ENCODE measurements around the gene COX4I1. TPM values are rescaled to one million over a fixed set of nuclear protein-coding genes. Genes with fewer than 3 reads are reported as not detected.

COX4I1 gene
- 332 TPM for total RNA-seq

- Histone ChIP-seq H3K27me3 (ENCODE audit: control insufficient read depth in 3 of 3, insufficient read depth in 3 of 3, low read length in 3 of 3) (no peaks in the 10 kb centered on the region), H3K4me3 (ENCODE audit: low read length in 3 of 3) (peak within 1 kb of the TSS; percentile 94 to 98 (median 94)), H3K36me3 (ENCODE audit: control insufficient read depth in 3 of 3, insufficient read depth in 3 of 3, low read length in 3 of 3) (peaks cover 45 to 52% (median 47%) of the 10 kb centered on the region in 3 donors), H3K9me3 (ENCODE audit: control insufficient read depth in 3 of 3, low read length in 3 of 3) (no peaks in the 10 kb centered on the region), H3K9ac (ENCODE audit: low read depth in 1 of 3, low read length in 3 of 3) (peak within 1 kb of the TSS; percentile 96 to 97 (median 96)), H3K4me1 (ENCODE audit: control insufficient read depth in 3 of 3, insufficient read depth in 3 of 3, low read length in 3 of 3) (peaks cover 21 to 40% (median 30%) of the 10 kb centered on the region in 3 donors), H3K27ac (ENCODE audit: low read depth, low read length) (peak within 1 kb of the TSS; percentile 88)
Measured at GRCh38 chr16:85799497-85800320, at the start of gene COX4I1, which contains the start of gene EMC8. COX4I1 (plus strand) TSS chr16:85799695; CDS start chr16:85801206, 1,511 bp downstream. EMC8 (minus strand) TSS chr16:85799544; CDS start chr16:85799295, 249 bp downstream.

- Histone ChIP-seq H3K9ac (ENCODE audit: low read depth in 1 of 3, low read length in 3 of 3) (no peak overlapping the region), H3K4me1 (ENCODE audit: control insufficient read depth in 3 of 3, insufficient read depth in 3 of 3, low read length in 3 of 3) (peaks cover 9 to 11% (median 11%) of the 10 kb centered on the region in 3 donors), H3K9me3 (ENCODE audit: control insufficient read depth in 3 of 3, low read length in 3 of 3) (no peaks in the 10 kb centered on the region), H3K27me3 (ENCODE audit: control insufficient read depth in 3 of 3, insufficient read depth in 3 of 3, low read length in 3 of 3) (peaks cover 15 to 34% (median 21%) of the 10 kb centered on the region in 3 donors), H3K27ac (ENCODE audit: low read depth, low read length) (no peak overlapping the region), H3K4me3 (ENCODE audit: low read length in 3 of 3) (peak overlapping the region; percentile 41 to 54 (median 49)), H3K36me3 (ENCODE audit: control insufficient read depth in 3 of 3, insufficient read depth in 3 of 3, low read length in 3 of 3) (no peaks in the 10 kb centered on the region)
Measured at GRCh38 chr16:85749771-85750145, 49.7 kb upstream of the COX4I1 start.

DNA sequence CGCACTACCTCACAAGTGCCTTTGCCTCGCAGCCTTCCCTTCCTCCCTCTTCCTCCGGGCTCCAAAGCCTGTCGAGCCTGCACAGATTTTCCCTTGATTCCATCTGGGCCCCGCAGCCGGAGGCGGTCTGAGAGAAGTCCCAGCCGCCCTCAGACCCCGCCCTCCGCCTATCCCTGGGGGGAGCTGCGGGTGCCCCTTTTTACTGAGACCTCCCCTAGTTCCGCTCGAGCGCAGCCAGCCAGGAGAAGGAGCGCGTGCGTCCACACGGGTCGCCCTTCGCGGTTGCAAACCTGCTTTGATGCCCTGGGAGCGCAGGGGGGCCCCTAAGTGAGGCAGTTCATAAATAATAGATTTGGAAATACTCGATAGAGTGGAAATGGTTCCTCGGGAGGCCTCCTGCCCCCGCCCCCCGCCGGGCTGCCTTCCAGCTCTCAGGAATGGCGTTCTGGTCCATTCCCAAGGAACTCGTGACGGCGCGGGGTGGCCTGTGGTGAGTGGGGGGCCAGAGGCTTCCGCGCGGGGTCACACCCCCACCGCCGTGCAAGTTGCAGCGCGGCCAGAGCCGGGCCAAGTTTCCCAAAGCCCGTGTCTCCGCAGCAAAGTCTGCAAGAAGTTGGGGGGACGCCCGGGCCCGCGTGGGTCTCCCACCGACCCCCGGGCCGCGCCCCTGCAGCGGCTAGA, 49.2 kb upstream of the COX4I1 start:
- Histone ChIP-seq H3K9ac (ENCODE audit: low read depth in 1 of 3, low read length in 3 of 3) (peak overlapping the region in 1 of 3 donors; percentile 50), H3K4me1 (ENCODE audit: control insufficient read depth in 3 of 3, insufficient read depth in 3 of 3, low read length in 3 of 3) (peaks cover 9 to 11% (median 11%) of the 10 kb centered on the region in 3 donors), H3K27ac (ENCODE audit: low read depth, low read length) (no peak overlapping the region), H3K27me3 (ENCODE audit: control insufficient read depth in 3 of 3, insufficient read depth in 3 of 3, low read length in 3 of 3) (peaks cover 15 to 31% (median 21%) of the 10 kb centered on the region in 3 donors), H3K9me3 (ENCODE audit: control insufficient read depth in 3 of 3, low read length in 3 of 3) (no peaks in the 10 kb centered on the region), H3K4me3 (ENCODE audit: low read length in 3 of 3) (peak overlapping the region; percentile 41 to 54 (median 49)), H3K36me3 (ENCODE audit: control insufficient read depth in 3 of 3, insufficient read depth in 3 of 3, low read length in 3 of 3) (no peaks in the 10 kb centered on the region)

- no peaks in the 10 kb centered on the region for H3K36me3 ChIP-seq (ENCODE audit: control insufficient read depth in 3 of 3, insufficient read depth in 3 of 3, low read length in 3 of 3)
Measured at GRCh38 chr16:85750827-85751697, 48.4 kb upstream of the COX4I1 start, which contains the start of gene C16orf74. C16orf74 (minus strand) TSS chr16:85751096; CDS start chr16:85735217, 15,879 bp downstream.

GRCh38 chr16:85751698-85752501, 47.6 kb upstream of the COX4I1 start:
- H3K9ac ChIP-seq (ENCODE audit: low read depth in 1 of 3, low read length in 3 of 3), result no peak overlapping the region
- H3K4me1 ChIP-seq (ENCODE audit: control insufficient read depth in 3 of 3, insufficient read depth in 3 of 3, low read length in 3 of 3), result peaks cover 9 to 11% (median 11%) of the 10 kb centered on the region in 3 donors
- H3K27me3 ChIP-seq (ENCODE audit: control insufficient read depth in 3 of 3, insufficient read depth in 3 of 3, low read length in 3 of 3), result peaks cover 15 to 28% (median 21%) of the 10 kb centered on the region in 3 donors
- no peaks in the 10 kb centered on the region for H3K36me3 ChIP-seq (ENCODE audit: control insufficient read depth in 3 of 3, insufficient read depth in 3 of 3, low read length in 3 of 3)
- no peak overlapping the region for H3K27ac ChIP-seq (ENCODE audit: low read depth, low read length)
- H3K4me3 ChIP-seq (ENCODE audit: low read length in 3 of 3), result no peak overlapping the region
- no peaks in the 10 kb centered on the region for H3K9me3 ChIP-seq (ENCODE audit: control insufficient read depth in 3 of 3, low read length in 3 of 3)

More at GRCh38 chr16:85750827-85751697, 48.4 kb upstream of the COX4I1 start, which contains the start of gene C16orf74:
- H3K4me1 ChIP-seq (ENCODE audit: control insufficient read depth in 3 of 3, insufficient read depth in 3 of 3, low read length in 3 of 3), result peaks cover 9 to 11% (median 11%) of the 10 kb centered on the region in 3 donors
- H3K9ac ChIP-seq (ENCODE audit: low read depth in 1 of 3, low read length in 3 of 3), result peak within 1 kb of the TSS in 1 of 3 donors; percentile 50
- H3K27me3 ChIP-seq (ENCODE audit: control insufficient read depth in 3 of 3, insufficient read depth in 3 of 3, low read length in 3 of 3), result peaks cover 15 to 27% (median 21%) of the 10 kb centered on the region in 3 donors
- H3K27ac ChIP-seq (ENCODE audit: low read depth, low read length), result no peak within 1 kb of the TSS
- H3K9me3 ChIP-seq (ENCODE audit: control insufficient read depth in 3 of 3, low read length in 3 of 3), result no peaks in the 10 kb centered on the region
- H3K4me3 ChIP-seq (ENCODE audit: low read length in 3 of 3), result peak within 1 kb of the TSS; percentile 41 to 54 (median 49)

DNA sequence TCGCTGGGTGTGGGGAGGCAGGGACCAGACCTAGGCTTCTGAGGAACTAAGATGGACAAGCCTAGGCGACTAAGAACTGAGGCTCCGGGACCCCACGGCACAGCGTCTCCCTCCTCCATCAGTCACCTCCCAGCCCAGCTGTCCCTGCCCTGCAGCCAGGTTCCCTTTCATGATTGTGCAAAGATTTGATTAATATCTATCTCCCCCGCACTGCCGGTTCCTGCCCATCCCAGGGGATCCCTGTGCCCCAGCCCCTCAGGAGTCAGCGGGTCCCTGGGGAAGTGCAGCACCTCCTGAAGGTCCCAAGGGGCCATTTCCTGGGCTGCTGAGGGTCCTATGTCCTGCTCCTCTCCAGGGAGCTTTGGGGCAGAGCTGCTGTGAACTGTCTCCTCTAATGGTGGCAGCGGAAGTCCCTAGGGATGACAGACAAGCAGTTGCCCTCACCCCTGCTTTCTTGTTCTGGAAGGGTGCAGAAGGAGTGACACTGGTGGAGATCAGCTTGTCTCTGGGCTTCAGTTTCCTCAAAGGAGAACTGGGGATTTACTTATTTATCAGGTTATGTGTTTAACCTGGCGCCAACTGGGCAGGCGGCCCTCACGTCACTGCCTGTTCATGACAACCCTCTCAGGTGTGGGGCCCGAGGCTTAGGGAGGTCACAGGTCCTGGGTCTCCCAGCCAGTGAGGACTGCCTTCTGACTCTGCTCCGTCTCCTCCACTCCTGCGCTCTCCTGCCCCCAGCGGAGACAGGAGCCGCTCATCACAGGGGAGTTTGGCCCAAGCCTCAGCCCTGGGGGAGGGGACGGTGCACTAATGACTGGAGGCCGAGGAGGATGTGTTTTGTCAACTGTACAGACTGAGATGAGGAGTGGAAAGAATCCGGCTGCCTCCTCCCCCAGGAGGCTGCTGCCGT, 46.7 kb upstream of the COX4I1 start:
- H3K9ac ChIP-seq (ENCODE audit: low read depth in 1 of 3, low read length in 3 of 3), result no peak overlapping the region
- H3K27me3 ChIP-seq (ENCODE audit: control insufficient read depth in 3 of 3, insufficient read depth in 3 of 3, low read length in 3 of 3), result peaks cover 15 to 28% (median 18%) of the 10 kb centered on the region in 3 donors
- H3K27ac ChIP-seq (ENCODE audit: low read depth, low read length), result no peak overlapping the region
- no peaks in the 10 kb centered on the region for H3K9me3 ChIP-seq (ENCODE audit: control insufficient read depth in 3 of 3, low read length in 3 of 3)
- peaks cover 9 to 11% (median 11%) of the 10 kb centered on the region in 3 donors for H3K4me1 ChIP-seq (ENCODE audit: control insufficient read depth in 3 of 3, insufficient read depth in 3 of 3, low read length in 3 of 3)
- no peak overlapping the region for H3K4me3 ChIP-seq (ENCODE audit: low read length in 3 of 3)
- no peaks in the 10 kb centered on the region for H3K36me3 ChIP-seq (ENCODE audit: control insufficient read depth in 3 of 3, insufficient read depth in 3 of 3, low read length in 3 of 3)

GRCh38 chr16:85753559-85753958, 45.9 kb upstream of the COX4I1 start:
- Histone ChIP-seq H3K9ac (ENCODE audit: low read depth in 1 of 3, low read length in 3 of 3) (no peak overlapping the region), H3K27me3 (ENCODE audit: control insufficient read depth in 3 of 3, insufficient read depth in 3 of 3, low read length in 3 of 3) (peaks cover 15 to 28% (median 18%) of the 10 kb centered on the region in 3 donors), H3K9me3 (ENCODE audit: control insufficient read depth in 3 of 3, low read length in 3 of 3) (no peaks in the 10 kb centered on the region), H3K36me3 (ENCODE audit: control insufficient read depth in 3 of 3, insufficient read depth in 3 of 3, low read length in 3 of 3) (no peaks in the 10 kb centered on the region), H3K4me3 (ENCODE audit: low read length in 3 of 3) (no peak overlapping the region), H3K27ac (ENCODE audit: low read depth, low read length) (no peak overlapping the region), H3K4me1 (ENCODE audit: control insufficient read depth in 3 of 3, insufficient read depth in 3 of 3, low read length in 3 of 3) (peaks cover 9 to 11% (median 11%) of the 10 kb centered on the region in 3 donors)

DNA sequence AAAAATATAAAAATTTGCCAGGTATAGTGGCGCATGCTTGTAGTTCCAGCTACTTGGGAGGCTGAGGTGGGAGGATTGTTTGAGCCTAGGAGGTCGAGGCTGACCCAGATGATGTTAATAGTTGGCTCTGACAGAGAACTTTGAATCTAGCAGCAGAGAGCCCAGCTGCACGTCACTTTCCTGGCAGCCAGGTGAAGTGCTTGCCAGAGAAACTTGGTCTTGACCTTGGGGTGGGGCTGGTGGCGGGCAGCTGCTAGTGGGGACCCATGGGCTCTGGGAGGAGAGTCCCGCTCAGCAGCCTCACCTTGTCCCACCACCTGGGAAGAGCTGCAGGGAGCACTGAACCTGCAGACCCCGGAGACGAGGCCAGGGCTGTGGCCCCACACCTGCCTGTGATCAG, 45.5 kb upstream of the COX4I1 start:
- H3K4me3 ChIP-seq (ENCODE audit: low read length in 3 of 3), result no peak overlapping the region
- no peaks in the 10 kb centered on the region for H3K9me3 ChIP-seq (ENCODE audit: control insufficient read depth in 3 of 3, low read length in 3 of 3)
- H3K36me3 ChIP-seq (ENCODE audit: control insufficient read depth in 3 of 3, insufficient read depth in 3 of 3, low read length in 3 of 3), result no peaks in the 10 kb centered on the region
- no peak overlapping the region for H3K9ac ChIP-seq (ENCODE audit: low read depth in 1 of 3, low read length in 3 of 3)
- H3K27ac ChIP-seq (ENCODE audit: low read depth, low read length), result no peak overlapping the region
- peaks cover 9 to 11% (median 11%) of the 10 kb centered on the region in 3 donors for H3K4me1 ChIP-seq (ENCODE audit: control insufficient read depth in 3 of 3, insufficient read depth in 3 of 3, low read length in 3 of 3)
- peaks cover 15 to 28% (median 18%) of the 10 kb centered on the region in 3 donors for H3K27me3 ChIP-seq (ENCODE audit: control insufficient read depth in 3 of 3, insufficient read depth in 3 of 3, low read length in 3 of 3)

Measured in skeletal muscle tissue (tissue), 4 donors.